ENCODE results near the gene NR4A3. TPM values are rescaled to one million over a fixed set of nuclear protein-coding genes. Genes with fewer than 3 reads are reported as not detected.

The NR4A3 gene
- total RNA-seq, 1 experiment from 2014 or later, result 0.24 TPM

- Mint-ChIP-seq H3K36me3 (ENCODE audit: insufficient read depth in 1 of 3, low read depth in 3 of 3) (no peaks in the 10 kb centered on the region), H3K27me3 (ENCODE audit: low read depth) (no peaks in the 10 kb centered on the region), H3K4me1 (no peaks in the 10 kb centered on the region), H3K27ac (no peak overlapping the region), H3K9me3 (no peaks in the 10 kb centered on the region), H3K4me3 (no peak overlapping the region)
- no CpG with 5 or more reads among the region's 3 CpGs for WGBS (ENCODE audit: extremely low coverage, insufficient read length, low lambda C conversion rate)
- no peak overlapping the region for H2BK12ac ChIP-seq (ENCODE audit: insufficient read length, low read depth, low read length)
- no peak overlapping the region for H2BK120ac ChIP-seq (ENCODE audit: low read depth, low read length, poor library complexity, severe bottlenecking)
- no peak overlapping the region for H3K23ac ChIP-seq (ENCODE audit: insufficient read length, low read depth, low read length)
- H4K20me1 ChIP-seq (ENCODE audit: control insufficient read depth, insufficient read depth, insufficient read length), result no peaks in the 10 kb centered on the region
- H3K79me1 ChIP-seq (ENCODE audit: insufficient read depth, low read depth, low read length, poor library complexity, severe bottlenecking), result no peaks in the 10 kb centered on the region
- no peaks in the 10 kb centered on the region for H3K9me3 ChIP-seq (ENCODE audit: control insufficient read depth, low read depth, low read length)
- no peak for DNase-seq
- H4K5ac ChIP-seq (ENCODE audit: insufficient read length, low read depth, low read length), result no peak overlapping the region
- no peak overlapping the region for H4K8ac ChIP-seq (replicated peaks; ENCODE audit: insufficient read length, low read depth, low read length)
- H3K56ac ChIP-seq (ENCODE audit: insufficient read length, low read depth, low read length), result no peak overlapping the region
- H2BK15ac ChIP-seq (ENCODE audit: low read depth, low read length), result no peak overlapping the region
- no peaks in the 10 kb centered on the region for H3K27me3 ChIP-seq (ENCODE audit: insufficient read depth, low read length)
- H3K4me2 ChIP-seq (ENCODE audit: insufficient read depth, insufficient read length, low read length), result no peak overlapping the region
- H2AFZ ChIP-seq (ENCODE audit: low read length), result no peak overlapping the region
- H4K91ac ChIP-seq (ENCODE audit: insufficient read length, low read depth, low read length), result no peak overlapping the region
- H3K79me2 ChIP-seq (ENCODE audit: insufficient read depth, low read length), result no peaks in the 10 kb centered on the region
- H3K4ac ChIP-seq (ENCODE audit: low read depth, low read length), result no peak overlapping the region
- H3K18ac ChIP-seq (ENCODE audit: insufficient read length, low read depth, low read length), result no peak overlapping the region
- no peak for TF ChIP-seq CTCF (conservative IDR thresholded peaks at IDR 0.05)
- no peak overlapping the region for H3K9ac ChIP-seq (ENCODE audit: extremely low read depth, insufficient read length, low read length)
- no peaks in the 10 kb centered on the region for H3K4me1 ChIP-seq (ENCODE audit: insufficient read depth, low read length)
- no peak overlapping the region for H3T11ph ChIP-seq (ENCODE audit: low read length)
- H3K14ac ChIP-seq (ENCODE audit: insufficient read depth, low read length), result no peak overlapping the region
- H3K27ac ChIP-seq (ENCODE audit: insufficient read length, low read depth, low read length), result no peak overlapping the region
- H2AK5ac ChIP-seq (ENCODE audit: insufficient read length, low read length), result no peak overlapping the region
- no peak overlapping the region for H2BK20ac ChIP-seq (ENCODE audit: low read depth, low read length, poor library complexity, severe bottlenecking)
- H3K23me2 ChIP-seq (ENCODE audit: insufficient read length, low read depth, low read length, poor library complexity, severe bottlenecking), result no peaks in the 10 kb centered on the region
- H2BK5ac ChIP-seq (ENCODE audit: insufficient read length, low read length), result no peak overlapping the region
These were observed 51.8 kb downstream of the NR4A3 start for GRCh38 chr9:99873531-99873930.

Measured in H9 (cell line).